HG03575 (cell line): ENCODE data around the gene ASPDH.

Experiments
- ATAC-seq: cut with Tn5 transposase; IDR thresholded peaks from one replicate; pipeline ENCODE4 v1.9.1; 2021; ENCODE audit not compliant: unreplicated experiment, insufficient number of reproducible peaks, low FRiP score; ENCODE audit errors: extremely low read depth

Gene ASPDH

DNA sequence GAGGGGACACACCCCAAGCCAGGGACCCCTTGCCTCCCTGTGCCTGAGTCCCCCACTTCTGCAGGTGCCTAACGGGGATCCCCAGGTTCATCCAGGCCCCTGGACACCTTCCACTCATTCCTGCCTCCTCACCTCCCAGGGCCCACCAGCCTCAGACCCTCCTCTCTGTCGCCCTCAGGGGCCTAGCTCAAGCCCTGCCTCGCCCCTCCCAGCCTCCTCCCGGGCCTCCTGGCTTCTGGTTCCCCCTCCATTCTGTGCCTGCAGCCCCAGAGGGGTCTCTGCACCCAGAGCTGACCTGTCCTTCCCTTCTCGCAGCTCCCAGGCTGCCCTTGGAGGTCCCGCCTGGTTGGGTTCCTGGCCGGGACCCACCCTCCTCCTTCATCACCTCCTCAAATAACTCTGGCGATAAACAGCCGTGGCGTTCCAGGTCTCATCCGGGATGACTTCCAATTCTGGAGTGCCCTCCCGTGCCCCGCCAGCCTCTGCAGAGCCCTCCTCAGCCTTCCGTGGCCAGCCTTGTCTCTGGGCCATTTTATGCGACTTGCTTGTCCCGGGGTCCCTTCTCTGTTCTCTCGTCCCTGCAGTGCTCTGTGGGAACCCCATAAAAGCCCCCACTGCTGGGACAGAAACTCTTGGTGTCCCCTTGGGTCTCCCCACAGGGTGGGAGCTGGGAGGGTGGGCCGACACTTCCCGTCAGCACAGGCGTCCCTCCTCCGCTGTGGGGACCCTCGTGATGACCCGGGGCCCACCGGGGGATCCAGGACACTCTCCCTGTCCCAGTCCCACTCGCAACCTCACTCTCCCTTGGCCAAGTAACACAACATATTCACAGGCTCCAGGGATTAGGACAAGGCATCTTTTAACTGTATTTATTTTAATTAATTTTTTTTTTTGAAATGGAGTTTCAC lies 11.9 kb downstream of the ASPDH start:
- ATAC-seq, result no peak

DNA sequence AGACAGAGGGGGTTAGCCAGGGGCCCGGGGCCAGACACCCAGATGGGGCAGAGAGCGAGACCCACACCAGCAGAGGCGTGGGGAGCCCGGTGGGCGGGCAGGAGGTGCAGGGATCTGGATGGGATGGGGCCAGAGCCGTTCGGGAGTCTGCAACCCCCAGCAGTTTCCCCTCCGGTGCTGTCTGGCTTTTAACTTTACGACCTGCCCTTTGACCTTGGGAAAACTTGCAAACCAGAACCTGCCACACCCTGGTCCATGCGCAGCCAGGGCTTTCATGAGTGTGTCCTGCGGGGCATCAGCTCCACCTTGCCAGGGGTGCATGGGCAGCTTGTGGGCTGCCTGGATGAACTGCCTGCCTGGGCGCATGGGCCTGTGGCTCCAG lies 12.5 kb downstream of the ASPDH start:
- no peak for ATAC-seq

DNA sequence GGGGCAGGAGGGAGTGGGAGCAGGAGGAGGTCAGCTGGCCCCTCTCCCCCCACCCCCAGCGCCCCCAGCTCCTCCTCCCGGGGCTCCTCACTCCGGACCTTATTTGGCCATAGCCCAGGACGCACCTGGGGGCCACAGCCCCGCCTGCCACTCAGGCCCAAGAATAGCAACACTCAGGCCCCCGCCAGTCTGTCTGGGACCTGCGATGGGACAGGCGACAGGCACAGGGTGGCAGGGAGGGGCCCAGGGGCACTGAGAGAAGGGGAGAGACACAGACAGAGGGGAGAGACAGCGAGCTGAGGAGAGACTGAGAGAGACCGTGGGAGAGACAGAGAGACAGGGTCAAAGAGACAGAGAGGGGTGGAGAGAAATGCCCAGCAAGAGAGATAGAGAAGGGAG lies 13.0 kb downstream of the ASPDH start:
- ATAC-seq, result no peak

DNA sequence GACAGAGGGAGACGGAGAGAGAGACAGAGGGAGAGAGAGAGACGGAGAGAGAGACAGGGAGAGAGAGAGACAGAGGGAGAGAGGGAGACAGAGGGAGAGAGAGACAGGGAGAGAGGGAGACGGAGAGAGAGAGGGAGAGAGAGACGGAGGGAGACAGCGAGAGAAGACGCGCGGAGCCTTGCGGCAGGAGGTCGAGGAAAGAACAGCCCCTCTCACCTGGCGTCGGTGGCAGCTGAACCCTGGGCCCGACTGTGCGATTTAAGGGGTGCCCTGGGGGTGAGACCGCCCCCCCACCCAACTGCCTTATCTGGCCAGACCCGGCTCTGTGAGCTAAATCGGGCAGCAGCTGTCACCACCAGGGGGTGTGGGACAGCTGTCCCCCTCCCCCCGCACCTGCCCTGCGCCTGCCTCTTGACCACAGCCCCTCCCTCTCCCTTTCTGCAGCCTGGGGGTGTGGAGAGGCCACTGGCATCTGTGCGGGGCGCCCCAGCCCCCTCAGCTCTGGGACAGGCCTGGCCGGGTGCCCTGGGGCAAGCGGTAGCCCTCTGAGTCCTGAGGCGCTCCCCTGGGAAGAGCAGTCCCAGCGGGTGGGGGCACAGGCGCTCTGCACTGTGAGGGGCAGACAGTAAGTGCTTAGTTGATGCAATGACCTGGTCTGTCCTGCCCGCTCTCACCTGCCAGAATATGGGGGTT lies 13.5 kb downstream of the ASPDH start:
- ATAC-seq, result no peak

DNA sequence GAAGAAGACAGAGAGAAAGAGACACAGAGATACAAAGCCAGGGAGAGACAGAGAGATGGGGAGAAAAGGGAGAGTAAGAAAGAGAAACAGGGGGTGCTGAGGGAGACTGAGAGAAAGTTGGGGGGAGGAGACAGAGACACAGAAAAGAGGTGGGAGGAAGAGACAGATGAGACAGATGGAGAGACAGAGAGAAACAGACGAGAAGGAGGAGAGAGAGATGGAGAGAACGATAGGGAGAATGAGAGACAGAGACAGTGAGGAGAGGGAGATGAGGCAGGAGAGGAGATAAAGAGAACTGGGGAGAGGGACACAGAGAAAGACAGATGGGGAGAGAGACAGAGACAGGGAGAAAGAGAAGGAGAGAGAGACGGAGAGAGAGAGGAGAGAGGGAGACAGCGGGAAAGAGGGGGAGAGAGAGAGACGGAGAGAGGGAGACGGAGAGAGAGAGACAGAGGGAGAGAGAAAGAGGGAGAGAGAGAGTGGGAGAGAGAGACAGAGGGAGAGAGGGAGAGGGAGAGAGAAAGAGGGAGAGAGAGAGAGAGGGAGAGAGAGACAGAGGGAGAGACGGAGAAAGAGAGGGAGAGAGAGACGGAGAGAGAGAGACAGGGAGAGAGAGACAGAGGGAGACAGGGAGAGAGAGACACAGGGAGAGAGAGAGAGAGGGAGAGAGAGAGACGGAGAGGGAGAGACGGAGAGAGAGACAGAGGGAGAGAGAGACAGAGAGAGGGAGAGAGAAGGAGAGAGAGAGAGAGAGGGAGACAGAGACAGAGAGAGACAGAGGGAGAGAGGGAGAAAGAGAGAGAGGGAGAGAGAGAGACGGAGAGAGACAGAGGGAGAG lies 15.3 kb downstream of the ASPDH start:
- ATAC-seq, result no peak

DNA sequence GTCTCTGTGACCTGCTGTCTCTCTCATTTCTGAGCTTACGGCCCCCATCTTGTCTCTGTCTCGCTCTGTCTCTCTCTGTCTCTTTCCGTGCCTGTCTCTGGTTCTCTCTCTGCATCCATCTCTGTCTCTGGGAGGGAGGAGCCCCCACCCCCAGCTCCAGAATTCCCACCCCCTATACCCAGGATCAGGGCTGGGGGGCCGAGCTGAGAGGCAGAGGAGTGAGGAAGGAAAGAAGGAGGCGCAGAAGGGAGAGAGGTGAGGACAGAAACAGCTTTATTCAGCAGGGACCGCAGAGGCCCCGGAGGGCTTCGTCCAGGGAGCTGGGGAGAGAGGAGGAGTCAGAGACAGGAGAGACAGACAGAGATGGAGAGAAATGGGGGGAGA lies 16.7 kb downstream of the ASPDH start:
- ATAC-seq, result no peak

DNA sequence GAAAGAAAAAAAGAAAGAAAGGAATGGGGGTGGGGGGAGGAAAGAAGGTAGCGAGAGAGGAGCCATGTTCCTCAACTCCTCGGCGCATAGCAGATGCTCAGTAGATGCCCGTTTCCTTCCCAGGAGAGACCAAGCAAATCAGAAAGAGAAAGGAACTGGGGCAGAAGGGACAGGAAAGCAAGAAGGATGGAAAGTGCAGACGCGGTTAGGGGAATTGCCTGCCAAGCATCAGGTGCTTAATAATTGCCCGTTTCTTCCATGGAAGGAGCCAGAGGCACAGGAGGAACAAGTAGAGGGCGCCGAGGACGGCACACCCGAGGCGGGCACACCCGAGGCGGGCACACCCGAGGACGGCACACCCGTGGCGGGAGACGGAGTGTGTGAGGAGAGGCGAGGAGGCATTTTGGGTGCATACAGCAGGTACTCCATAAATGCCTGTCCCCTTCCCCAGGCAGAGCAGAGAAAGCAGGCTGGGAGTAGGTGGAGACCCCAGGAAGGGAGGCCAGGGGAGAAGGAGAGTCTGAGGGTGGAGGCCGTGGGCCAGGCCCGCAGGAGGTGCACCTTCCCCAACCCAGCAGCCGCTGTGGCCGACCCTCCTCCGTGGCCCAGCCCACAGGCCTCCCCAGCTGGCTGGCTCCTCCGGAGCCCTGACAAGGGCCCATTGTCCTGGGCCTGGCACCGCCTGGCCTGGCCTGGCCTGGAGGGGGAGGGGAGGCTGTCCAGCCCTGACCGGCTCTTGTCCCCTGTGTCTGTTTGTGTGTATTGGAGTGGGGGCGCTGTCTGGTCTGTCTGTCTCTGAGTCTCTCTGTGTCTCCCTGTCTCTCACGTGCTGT lies 17.3 kb downstream of the ASPDH start:
- no peak for ATAC-seq

DNA sequence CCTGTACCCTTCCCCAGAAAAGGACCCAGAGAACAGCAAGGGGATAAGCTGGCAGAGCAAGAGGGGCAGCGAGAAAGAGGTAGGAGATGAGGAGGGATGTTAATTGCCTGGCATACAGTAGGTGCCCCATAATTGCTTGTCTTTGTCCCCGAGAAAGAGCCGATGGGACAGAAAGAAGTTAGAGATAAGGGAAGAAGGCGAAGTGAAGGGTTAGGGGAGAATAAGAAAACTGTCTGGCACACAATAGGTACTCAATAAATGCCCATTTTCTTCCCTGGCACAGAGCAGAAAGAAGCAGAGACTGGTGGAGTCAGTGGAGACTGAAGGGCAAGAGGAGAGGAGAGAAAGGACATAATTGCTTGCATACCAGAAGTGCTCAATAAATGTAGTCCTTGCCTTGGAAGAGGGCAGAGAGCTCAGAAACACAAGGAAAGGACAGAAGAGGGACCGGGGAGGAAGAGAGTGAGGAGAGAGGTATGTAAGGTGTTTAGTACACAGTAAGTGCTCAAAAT lies 18.6 kb downstream of the ASPDH start:
- ATAC-seq, result no peak

DNA sequence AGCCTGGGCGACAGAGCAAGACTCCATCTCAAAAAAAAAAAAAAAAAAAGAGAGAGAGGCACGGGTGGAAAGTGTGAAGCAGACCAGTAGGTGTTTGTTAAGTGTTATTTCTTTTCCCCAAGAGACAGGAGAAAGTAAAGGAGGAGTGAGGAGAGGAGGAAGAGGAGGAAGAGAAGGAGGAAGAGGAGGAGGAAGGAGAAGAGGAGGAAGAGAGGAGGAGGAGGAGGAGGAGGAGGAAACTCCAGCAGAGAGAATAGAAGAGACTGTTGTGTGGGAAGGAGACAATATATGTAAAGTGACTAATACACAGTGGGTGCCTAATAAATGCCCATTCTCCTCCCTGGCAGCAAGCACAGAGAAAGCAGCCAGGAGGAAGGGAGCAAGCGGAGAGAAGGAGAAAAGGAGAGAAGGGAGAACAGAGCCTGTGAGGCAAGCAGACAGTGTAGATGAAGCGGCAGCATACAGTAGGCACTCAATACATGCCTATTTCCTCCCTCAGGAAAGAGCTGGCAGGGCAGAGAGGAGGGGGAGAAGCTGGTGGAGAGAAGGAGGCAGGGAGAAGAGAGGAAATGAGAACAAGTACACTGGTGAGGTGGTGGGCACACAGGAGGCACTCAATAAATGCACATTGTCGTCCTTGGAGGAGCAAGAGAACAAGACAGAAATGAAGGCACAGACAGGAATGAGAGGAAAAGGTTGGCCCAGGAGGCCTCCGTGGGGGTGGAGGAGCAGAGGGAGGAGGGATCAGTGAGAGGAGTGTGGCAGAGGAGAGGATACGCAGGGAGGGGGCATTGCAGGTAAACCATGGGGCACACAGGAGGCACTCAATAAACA lies 19.3 kb downstream of the ASPDH start:
- no peak for ATAC-seq

DNA sequence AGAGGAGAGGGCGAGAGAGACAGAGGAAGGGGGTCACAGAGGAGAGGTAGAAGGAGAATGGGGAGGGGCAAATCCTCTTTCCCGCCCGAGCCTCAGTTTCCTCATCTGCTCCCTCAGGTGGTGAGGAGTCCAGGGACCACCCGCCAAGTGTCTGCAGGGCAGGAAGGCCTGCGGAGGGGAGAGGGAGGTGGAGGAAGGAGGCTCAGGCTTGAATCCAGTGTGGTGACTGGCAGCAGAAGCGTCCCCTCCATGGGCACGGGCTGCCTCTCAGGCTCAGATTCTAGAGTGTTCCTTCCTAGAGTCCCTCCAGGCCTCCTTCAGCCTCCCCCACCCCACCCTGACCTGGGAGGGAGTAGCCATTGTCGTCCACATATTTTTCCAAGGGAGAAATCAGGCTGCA lies 20.5 kb downstream of the ASPDH start:
- no peak for ATAC-seq

DNA sequence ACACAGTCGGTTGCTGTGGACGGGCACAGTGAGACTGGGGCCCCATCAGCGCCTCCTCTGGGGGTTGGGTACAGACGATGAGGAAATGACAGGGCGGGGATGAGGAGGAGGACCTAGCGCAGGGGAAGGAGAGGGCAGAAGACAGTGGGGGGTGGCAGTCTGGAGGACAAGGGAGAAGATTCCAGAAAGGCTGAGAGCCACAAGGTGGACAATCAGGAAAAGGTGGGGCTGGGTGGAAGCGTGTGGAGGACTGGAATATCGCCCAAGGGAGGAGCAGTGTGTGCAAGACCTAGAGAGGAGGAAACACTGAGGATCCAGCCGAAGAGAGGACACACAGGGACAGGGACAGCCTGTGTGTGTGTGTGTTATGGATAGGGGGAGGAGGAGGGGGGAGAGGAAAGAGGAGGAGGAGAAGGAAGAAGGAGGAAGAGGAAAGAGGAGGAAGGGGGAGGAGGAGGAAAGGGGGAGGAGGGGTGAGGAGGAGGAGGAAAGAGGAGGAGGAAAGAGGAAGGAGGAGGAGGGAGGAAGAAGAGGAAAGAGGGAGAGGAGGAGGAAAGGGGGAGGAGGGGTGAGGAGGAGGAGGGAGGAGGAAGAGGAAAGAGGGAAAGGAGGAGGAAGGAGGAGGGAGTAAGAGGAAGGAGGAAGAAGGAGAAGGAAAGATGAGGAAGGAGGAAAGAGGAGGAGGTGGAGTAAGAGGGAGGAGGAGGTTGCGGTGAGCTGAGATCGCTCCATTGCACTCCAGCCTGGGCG lies 21.2 kb downstream of the ASPDH start:
- no peak for ATAC-seq

DNA sequence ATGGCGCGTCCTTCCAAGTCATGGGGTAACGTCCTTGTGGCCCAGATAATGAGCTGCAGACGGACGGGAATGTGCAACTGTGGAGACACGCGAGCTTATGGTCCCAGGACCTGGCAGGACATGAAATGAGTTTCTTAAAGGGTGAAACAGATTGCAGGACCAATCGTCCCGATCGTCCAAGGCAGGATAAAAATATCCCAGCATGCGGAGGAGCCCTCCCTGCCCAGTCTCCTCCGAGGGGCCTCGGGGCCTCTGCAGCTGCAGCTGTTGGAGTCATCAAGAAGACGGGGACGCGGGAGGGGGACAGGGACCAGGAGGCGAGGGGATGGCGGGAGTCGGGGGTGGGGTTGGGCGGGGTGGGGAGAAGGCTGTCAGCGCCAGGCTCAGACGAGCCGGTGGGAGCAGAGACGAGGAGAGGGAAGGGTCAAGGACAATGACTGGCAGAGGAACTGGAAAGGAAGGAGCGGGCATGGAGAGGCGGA lies 22.7 kb downstream of the ASPDH start:
- no peak for ATAC-seq

DNA sequence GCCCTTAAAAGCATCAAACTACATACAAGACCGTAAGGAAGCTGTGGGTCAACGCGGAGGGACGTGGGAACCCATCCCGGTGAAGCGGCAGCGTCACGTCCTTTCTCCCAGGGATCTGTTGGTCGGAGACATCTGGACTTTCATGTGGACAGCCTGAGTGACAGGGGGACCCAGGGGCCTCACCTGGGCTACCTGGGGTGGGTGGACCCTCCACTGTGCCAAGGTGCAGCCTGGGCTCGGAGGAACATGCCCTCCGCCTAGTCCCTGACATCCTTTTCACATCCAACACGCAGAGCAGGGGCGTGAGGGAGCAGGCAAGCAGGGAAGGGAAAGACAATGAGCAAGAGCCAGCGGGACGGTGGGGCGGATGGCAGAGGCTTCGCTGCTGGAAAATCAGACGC lies 23.3 kb downstream of the ASPDH start:
- no peak for ATAC-seq

DNA sequence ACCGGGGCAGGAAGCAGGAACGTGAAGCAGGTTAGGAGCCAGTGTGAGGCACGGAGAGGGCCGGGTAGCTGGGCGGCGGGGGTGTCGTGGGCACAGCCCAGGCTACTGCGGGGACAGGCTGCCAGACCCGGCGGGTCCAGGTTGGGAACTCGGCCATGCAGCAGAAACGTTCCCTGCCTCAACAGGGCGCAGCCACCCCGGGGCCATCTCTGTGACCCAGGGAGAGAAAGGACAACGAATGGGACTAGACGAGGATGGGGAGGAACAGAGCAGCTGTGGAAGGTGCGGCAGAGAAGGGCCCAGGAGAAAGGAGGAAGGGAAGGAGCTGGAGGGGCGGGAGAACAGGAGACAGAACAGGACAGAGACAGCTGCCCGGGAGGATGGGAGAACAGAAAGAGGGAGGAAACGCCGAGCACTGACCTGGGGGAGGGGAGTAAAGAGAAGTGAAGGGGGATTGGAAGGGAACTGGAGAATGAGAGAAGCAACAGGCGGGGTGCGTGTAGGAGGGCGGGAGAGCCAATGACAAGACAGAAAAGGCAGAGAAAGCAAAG lies 24.2 kb downstream of the ASPDH start:
- no peak for ATAC-seq

DNA sequence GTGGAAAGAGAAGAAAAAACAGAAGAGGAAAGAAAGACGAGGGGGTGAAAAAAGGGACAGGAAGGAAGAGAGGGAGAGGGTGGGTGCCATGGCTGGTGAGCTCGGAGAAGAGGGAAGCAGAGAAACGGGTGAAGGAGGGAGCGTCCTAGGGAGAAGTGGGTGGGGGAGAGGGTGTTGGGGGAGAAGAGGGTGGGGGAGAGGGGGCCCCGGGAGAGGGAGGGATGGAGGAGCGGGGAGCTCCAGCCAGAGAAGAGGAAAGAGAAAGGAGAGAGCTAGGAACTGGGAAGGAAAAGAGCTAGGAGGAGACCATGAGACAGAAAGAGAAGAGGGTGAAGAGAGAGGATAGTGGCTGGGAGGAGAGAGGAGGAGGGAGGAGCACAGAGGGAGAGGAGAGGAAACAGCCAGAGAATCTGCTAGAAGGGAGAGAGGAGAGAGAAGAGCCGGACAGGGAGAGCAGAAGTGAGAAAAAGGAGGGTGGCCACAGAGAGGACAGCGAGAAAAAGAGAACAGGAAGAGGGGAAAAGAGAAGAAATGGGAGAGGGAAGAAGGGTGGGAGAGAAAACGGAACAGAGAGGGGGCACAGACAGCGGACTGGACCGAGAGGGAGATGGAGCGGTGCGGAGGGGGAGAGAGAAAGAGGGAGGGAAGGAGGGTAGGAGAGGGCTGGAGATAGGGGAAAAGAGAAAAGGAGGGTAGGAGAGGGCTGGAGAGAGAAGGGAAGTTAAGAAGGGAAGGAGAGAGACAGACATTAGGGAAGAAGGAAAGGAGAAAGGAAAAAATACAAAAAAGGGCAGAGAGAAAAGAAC lies 25.1 kb downstream of the ASPDH start:
- ATAC-seq, result no peak
